NCI-H748 treated with DMSO at 0.1 percent for 48 hours (cell line): ENCODE results near the gene DPY19L3.
"Not testable (repeated sequence)": the region's sequence is repeated elsewhere in the genome, so short reads cannot be mapped to it uniquely, and the experiment has no call there.

ENCODE experiments used
- DNase-seq: peaks from one replicate; lab custom pipeline; 2025; lab: John Stamatoyannopoulos, UW

The DPY19L3 gene

GRCh38 chr19:32405431-32406160 lies at the start of gene DPY19L3:
DPY19L3 (plus strand) TSS chr19:32405770; CDS start chr19:32408254, 2,484 bp downstream.
- peak; percentile 90 for DNase-seq

GRCh38 chr19:32357720-32358119 lies 47.9 kb upstream of the DPY19L3 start:
- DNase-seq: no peak

GRCh38 chr19:32358321-32358720 lies 47.2 kb upstream of the DPY19L3 start:
- no peak for DNase-seq

GRCh38 chr19:32359581-32359980 lies 46.0 kb upstream of the DPY19L3 start:
- no peak for DNase-seq

GRCh38 chr19:32361574-32362317 lies 43.8 kb upstream of the DPY19L3 start:
- no peak for DNase-seq

- DNase-seq: no peak
These were observed 43.3 kb upstream of the DPY19L3 start for GRCh38 chr19:32362318-32362691.

GRCh38 chr19:32363175-32363574 lies 42.4 kb upstream of the DPY19L3 start:
- no peak for DNase-seq

GRCh38 chr19:32363632-32364031 lies 41.9 kb upstream of the DPY19L3 start:
- DNase-seq: no peak

GRCh38 chr19:32364040-32364439 lies 41.5 kb upstream of the DPY19L3 start:
- DNase-seq: no peak

GRCh38 chr19:32367063-32367462 lies 38.5 kb upstream of the DPY19L3 start:
- DNase-seq: no peak

- no peak for DNase-seq
These were observed 37.5 kb upstream of the DPY19L3 start for GRCh38 chr19:32367948-32368536.

- DNase-seq: no peak
These were observed 36.8 kb upstream of the DPY19L3 start for GRCh38 chr19:32368787-32369186.

- no peak for DNase-seq
These were observed 32.6 kb upstream of the DPY19L3 start for GRCh38 chr19:32372726-32373517.

- DNase-seq: peak; percentile 84
These were observed 31.8 kb upstream of the DPY19L3 start for GRCh38 chr19:32373585-32374295.

- not testable (repeated sequence) for DNase-seq
These were observed 31.2 kb upstream of the DPY19L3 start for GRCh38 chr19:32374362-32374761.

- DNase-seq: not testable (repeated sequence)
These were observed 28.5 kb upstream of the DPY19L3 start for GRCh38 chr19:32377088-32377487.

- DNase-seq: no peak
These were observed 25.3 kb upstream of the DPY19L3 start for GRCh38 chr19:32380269-32380668.

GRCh38 chr19:32387701-32388392 lies 17.7 kb upstream of the DPY19L3 start:
- no peak for DNase-seq

- DNase-seq: no peak
These were observed 17.1 kb upstream of the DPY19L3 start for GRCh38 chr19:32388393-32388855.

- no peak for DNase-seq
These were observed 12.7 kb upstream of the DPY19L3 start for GRCh38 chr19:32392901-32393300.
